ENCODE measurements around the gene ZIC5. TPM values are rescaled to one million over a fixed set of nuclear protein-coding genes. Genes with fewer than 3 reads are reported as not detected.
"Not testable (repeated sequence)": the region's sequence is repeated elsewhere in the genome, so short reads cannot be mapped to it uniquely, and the experiment has no call there.

Gene ZIC5
- total RNA-seq, 2 donors from 2014 or later: 0.09 to 0.45 TPM

GRCh38 chr13:99948907-99949678, 22.5 kb downstream of the ZIC5 start:
- intact Hi-C loops (cut with DNase I): no loop called here
- Histone ChIP-seq H3K4me3 (no peak overlapping the region), H3K4me1 (replicated peaks) (no peaks in the 10 kb centered on the region), H3K27me3 (replicated peaks; ENCODE audit: insufficient read depth) (peaks cover 9% of the 10 kb centered on the region), H3K36me3 (no peaks in the 10 kb centered on the region), H3K9me3 (no peaks in the 10 kb centered on the region), H3K27ac (no peak overlapping the region)
- no peak for TF ChIP-seq CTCF (IDR thresholded peaks at IDR 0.05)
- no peak for TF ChIP-seq POLR2A (IDR thresholded peaks at IDR 0.05)
- TF ChIP-seq POLR2AphosphoS5 (IDR thresholded peaks at IDR 0.05): no peak
- WGBS: 83% methylated on average over 10 of the region's 10 CpGs
- no peak for DNase-seq (ENCODE audit: low spot score)

- intact Hi-C loops (cut with DNase I): no loop called here
- H3K27me3 ChIP-seq (replicated peaks; ENCODE audit: insufficient read depth): peaks cover 9% of the 10 kb centered on the region
- DNase-seq (ENCODE audit: low spot score): no peak
- no peak overlapping the region for H3K27ac ChIP-seq
- TF ChIP-seq POLR2AphosphoS5 (IDR thresholded peaks at IDR 0.05): no peak
- TF ChIP-seq CTCF (IDR thresholded peaks at IDR 0.05): no peak
- no peak for TF ChIP-seq POLR2A (IDR thresholded peaks at IDR 0.05)
- H3K36me3 ChIP-seq: no peaks in the 10 kb centered on the region
- WGBS: 83% methylated on average over 4 of the region's 4 CpGs
- no peak overlapping the region for H3K4me3 ChIP-seq
- H3K9me3 ChIP-seq: no peaks in the 10 kb centered on the region
- no peaks in the 10 kb centered on the region for H3K4me1 ChIP-seq (replicated peaks)
Observed at GRCh38 chr13:99948411-99948810, 23.2 kb downstream of the ZIC5 start.

GRCh38 chr13:99947666-99948065, 23.9 kb downstream of the ZIC5 start:
- Histone ChIP-seq H3K36me3 (no peaks in the 10 kb centered on the region), H3K4me1 (replicated peaks) (no peaks in the 10 kb centered on the region), H3K9me3 (no peaks in the 10 kb centered on the region), H3K4me3 (no peak overlapping the region), H3K27me3 (replicated peaks; ENCODE audit: insufficient read depth) (peaks cover 9% of the 10 kb centered on the region), H3K27ac (no peak overlapping the region)
- intact Hi-C loops (cut with DNase I): no loop called here
- no peak for DNase-seq (ENCODE audit: low spot score)
- 84% methylated on average over 2 of the region's 2 CpGs for WGBS
- no peak for TF ChIP-seq POLR2A (IDR thresholded peaks at IDR 0.05)

- H3K9me3 ChIP-seq; H3K36me3 ChIP-seq; H3K27me3 ChIP-seq (replicated peaks; ENCODE audit: insufficient read depth); intact Hi-C loops (cut with DNase I); H3K4me1 ChIP-seq (replicated peaks); DNase-seq (ENCODE audit: low spot score); H3K4me3 ChIP-seq; H3K27ac ChIP-seq: not testable (repeated sequence)
- WGBS: 92% methylated on average over 2 of the region's 2 CpGs
Observed at GRCh38 chr13:99945515-99945914, 26.1 kb downstream of the ZIC5 start.

GRCh38 chr13:99944606-99945005, 27.0 kb downstream of the ZIC5 start:
- intact Hi-C loops (cut with DNase I): no loop called here
- Histone ChIP-seq H3K36me3 (no peaks in the 10 kb centered on the region), H3K27me3 (replicated peaks; ENCODE audit: insufficient read depth) (peaks cover 9% of the 10 kb centered on the region), H3K4me1 (replicated peaks) (no peaks in the 10 kb centered on the region), H3K9me3 (no peaks in the 10 kb centered on the region), H3K4me3 (no peak overlapping the region), H3K27ac (no peak overlapping the region)
- DNase-seq (ENCODE audit: low spot score): no peak
- TF ChIP-seq CTCF (IDR thresholded peaks at IDR 0.05) (no peak), POLR2AphosphoS5 (IDR thresholded peaks at IDR 0.05) (no peak), POLR2A (IDR thresholded peaks at IDR 0.05) (no peak)
- WGBS: 85% methylated on average over 6 of the region's 6 CpGs

- H3K4me1 ChIP-seq (replicated peaks): no peaks in the 10 kb centered on the region
- no peak overlapping the region for H3K27ac ChIP-seq
- no peaks in the 10 kb centered on the region for H3K36me3 ChIP-seq
- H3K9me3 ChIP-seq: no peaks in the 10 kb centered on the region
- intact Hi-C loops (cut with DNase I): no loop called here
- H3K4me3 ChIP-seq: no peak overlapping the region
- no peak for DNase-seq (ENCODE audit: low spot score)
- 84% methylated on average over 7 of the region's 7 CpGs for WGBS
- no peak for TF ChIP-seq POLR2AphosphoS5 (IDR thresholded peaks at IDR 0.05)
- TF ChIP-seq POLR2A (IDR thresholded peaks at IDR 0.05): no peak
- TF ChIP-seq CTCF (IDR thresholded peaks at IDR 0.05): no peak
- H3K27me3 ChIP-seq (replicated peaks; ENCODE audit: insufficient read depth): peaks cover 9% of the 10 kb centered on the region
Observed at GRCh38 chr13:99944102-99944501, 27.5 kb downstream of the ZIC5 start.

Measured in prostate gland (tissue), 2 donors.